DOHH2 (cell line): ENCODE results near the gene LAMTOR3.

Source experiments
- H3F3A ChIP-seq: fragments of 200-600 bp; sonication (generic), shearing (Covaris generic); 2 replicates; pipeline ENCODE4 v1.6.0; 2016; ENCODE audit warnings: antibody characterized with exemption, mild to moderate bottlenecking; ENCODE audit not compliant: control insufficient read depth, insufficient read depth
- H3K27ac ChIP-seq: fragments of 200-600 bp; sonication (generic); 2 replicates; pipeline ENCODE4 v1.5.1; 2014; ENCODE audit warnings: low read depth, mild to moderate bottlenecking, low read length, moderate library complexity
- H3K27me3 ChIP-seq: fragments of 200-600 bp; sonication (generic); 2 replicates; pipeline ENCODE4 v1.6.1; 2014; ENCODE audit warnings: mild to moderate bottlenecking, low read length, mixed read lengths; ENCODE audit not compliant: control insufficient read depth
- H3K36me3 ChIP-seq: fragments of 200-600 bp; sonication (generic); 2 replicates; pipeline ENCODE4 v1.6.1; 2014; ENCODE audit warnings: mild to moderate bottlenecking, low read length, moderate library complexity, mixed read lengths; ENCODE audit not compliant: control insufficient read depth
- H3K4me1 ChIP-seq: fragments of 200-600 bp; sonication (generic); 2 replicates; pipeline ENCODE4 v1.6.1; 2014; ENCODE audit warnings: mild to moderate bottlenecking, low read length, mixed read lengths; ENCODE audit not compliant: control insufficient read depth
- H3K4me2 ChIP-seq: fragments of 200-600 bp; sonication (generic); 2 replicates; pipeline ENCODE4 v1.6.0; 2014; ENCODE audit warnings: mild to moderate bottlenecking, low read length, moderate library complexity
- H3K4me3 ChIP-seq: fragments of 200-600 bp; sonication (generic); 2 replicates; pipeline ENCODE4 v1.5.1; 2014; ENCODE audit warnings: mild to moderate bottlenecking, low read length, mixed read lengths
- H3K79me2 ChIP-seq: fragments of 200-600 bp; sonication (generic); 2 replicates; pipeline ENCODE4 v1.6.1; 2014; ENCODE audit warnings: mild to moderate bottlenecking, low read length, mixed read lengths; ENCODE audit not compliant: control insufficient read depth
- H3K9me2 ChIP-seq: fragments of 200-600 bp; sonication (generic); replicated peaks from 2 replicates; pipeline ENCODE4 v1.6.1; 2014; ENCODE audit warnings: mild to moderate bottlenecking, low read length, mixed read lengths; ENCODE audit not compliant: control insufficient read depth
- H3K9me3 ChIP-seq: fragments of 200-600 bp; sonication (generic); 2 replicates; pipeline ENCODE4 v1.6.1; 2014; ENCODE audit warnings: antibody characterized with exemption, low read length, mixed read lengths; ENCODE audit not compliant: control insufficient read depth, insufficient read depth
- H4K20me1 ChIP-seq: fragments of 200-600 bp; sonication (generic); 2 replicates; pipeline ENCODE4 v1.6.0; 2014; ENCODE audit warnings: low read depth, mild to moderate bottlenecking, antibody characterized with exemption, low read length, moderate library complexity; ENCODE audit not compliant: control insufficient read depth, insufficient read depth
- EZH2phosphoT487 ChIP-seq: fragments of 200-600 bp; sonication (generic); IDR thresholded peaks from 2 replicates; pipeline ENCODE4 v1.6.1; 2017; ENCODE audit warnings: borderline replicate concordance, mild to moderate bottlenecking, antibody characterized with exemption, low read length, moderate library complexity, mixed read lengths
- TF ChIP-seq, protein P1 (sequence below): fragments of 200-600 bp; sonication (generic); IDR thresholded peaks from one replicate; pipeline ENCODE4 v1.5.1; 2014; ENCODE audit warnings: antibody characterized with exemption, mild to moderate bottlenecking, low read depth, low read length; ENCODE audit not compliant: poor library complexity, severe bottlenecking

The LAMTOR3 gene

GRCh38 chr4:99868126-99868596, 26.1 kb downstream of the LAMTOR3 start:
- Histone ChIP-seq H3K4me2 (no peak overlapping the region), H3F3A (no peaks in the 10 kb centered on the region), H3K27ac (no peak overlapping the region), H4K20me1 (no peaks in the 10 kb centered on the region), H3K9me2 (no peaks in the 10 kb centered on the region), H3K4me1 (no peaks in the 10 kb centered on the region), H3K4me3 (no peak overlapping the region), H3K79me2 (no peaks in the 10 kb centered on the region), H3K9me3 (no peaks in the 10 kb centered on the region), H3K27me3 (no peaks in the 10 kb centered on the region), H3K36me3 (peaks cover 57% of the 10 kb centered on the region)
- TF ChIP-seq EZH2phosphoT487, result no peak
- TF ChIP-seq, protein P1, sequence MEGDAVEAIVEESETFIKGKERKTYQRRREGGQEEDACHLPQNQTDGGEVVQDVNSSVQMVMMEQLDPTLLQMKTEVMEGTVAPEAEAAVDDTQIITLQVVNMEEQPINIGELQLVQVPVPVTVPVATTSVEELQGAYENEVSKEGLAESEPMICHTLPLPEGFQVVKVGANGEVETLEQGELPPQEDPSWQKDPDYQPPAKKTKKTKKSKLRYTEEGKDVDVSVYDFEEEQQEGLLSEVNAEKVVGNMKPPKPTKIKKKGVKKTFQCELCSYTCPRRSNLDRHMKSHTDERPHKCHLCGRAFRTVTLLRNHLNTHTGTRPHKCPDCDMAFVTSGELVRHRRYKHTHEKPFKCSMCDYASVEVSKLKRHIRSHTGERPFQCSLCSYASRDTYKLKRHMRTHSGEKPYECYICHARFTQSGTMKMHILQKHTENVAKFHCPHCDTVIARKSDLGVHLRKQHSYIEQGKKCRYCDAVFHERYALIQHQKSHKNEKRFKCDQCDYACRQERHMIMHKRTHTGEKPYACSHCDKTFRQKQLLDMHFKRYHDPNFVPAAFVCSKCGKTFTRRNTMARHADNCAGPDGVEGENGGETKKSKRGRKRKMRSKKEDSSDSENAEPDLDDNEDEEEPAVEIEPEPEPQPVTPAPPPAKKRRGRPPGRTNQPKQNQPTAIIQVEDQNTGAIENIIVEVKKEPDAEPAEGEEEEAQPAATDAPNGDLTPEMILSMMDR, result no peak

- H3K4me2 ChIP-seq, result no peak overlapping the region
- H3K27ac ChIP-seq, result no peak overlapping the region
- H3F3A ChIP-seq, result peaks cover 5% of the 10 kb centered on the region; the same call in 1 of the 2 replicates
- TF ChIP-seq, protein P1, result no peak
- no peaks in the 10 kb centered on the region for H3K9me3 ChIP-seq
- peaks cover 8% of the 10 kb centered on the region for H3K4me1 ChIP-seq
- no peaks in the 10 kb centered on the region for H3K27me3 ChIP-seq
- H3K36me3 ChIP-seq, result peaks cover 81% of the 10 kb centered on the region
- H4K20me1 ChIP-seq, result no peaks in the 10 kb centered on the region
- no peaks in the 10 kb centered on the region for H3K9me2 ChIP-seq
- H3K79me2 ChIP-seq, result no peaks in the 10 kb centered on the region
- no peak overlapping the region for H3K4me3 ChIP-seq
These were observed 30.4 kb downstream of the LAMTOR3 start for GRCh38 chr4:99863804-99864203.

DNA sequence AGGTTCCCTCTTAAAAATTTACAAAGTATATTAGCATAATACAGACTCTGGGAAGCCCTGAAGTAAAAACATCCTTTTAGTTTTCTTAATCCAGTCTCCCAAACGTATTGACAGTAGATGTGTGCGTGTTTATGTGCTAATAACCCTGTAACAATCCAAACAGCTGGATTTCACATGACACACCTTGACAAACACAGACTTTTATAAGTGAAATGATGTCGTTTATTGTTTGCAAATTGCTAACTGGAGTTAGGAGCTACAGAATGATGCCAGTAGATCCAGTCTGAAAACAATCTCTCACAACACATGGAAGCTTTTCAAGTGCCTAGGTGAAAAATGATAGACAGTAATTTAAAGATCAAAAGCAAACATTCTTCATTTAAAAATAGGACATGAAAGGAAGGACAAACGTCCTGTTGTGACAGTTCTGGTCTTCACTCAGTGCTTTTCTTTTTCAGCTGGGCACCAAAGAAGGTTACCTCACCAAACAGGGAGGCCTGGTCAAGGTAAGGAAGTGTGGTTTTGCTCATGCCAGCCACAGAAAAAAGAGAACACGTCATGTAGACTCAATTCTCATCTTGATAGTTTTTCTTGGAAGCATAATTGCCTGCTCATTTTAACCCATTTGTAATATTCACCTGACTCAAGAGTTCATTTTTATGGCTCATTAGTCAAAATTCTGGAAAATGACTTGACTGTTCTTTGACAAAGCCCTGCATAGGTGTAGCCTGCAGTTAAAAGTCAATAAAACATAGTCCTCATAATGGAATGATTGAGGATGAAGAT, 32.9 kb downstream of the LAMTOR3 start:
- Histone ChIP-seq H3K9me3 (no peaks in the 10 kb centered on the region), H3K9me2 (no peaks in the 10 kb centered on the region), H3K27ac (no peak overlapping the region), H3K27me3 (no peaks in the 10 kb centered on the region), H3K79me2 (no peaks in the 10 kb centered on the region), H3K4me1 (peaks cover 8% of the 10 kb centered on the region), H3K4me2 (no peak overlapping the region), H4K20me1 (no peaks in the 10 kb centered on the region), H3K36me3 (peaks cover 85% of the 10 kb centered on the region), H3K4me3 (no peak overlapping the region), H3F3A (peaks cover 5% of the 10 kb centered on the region)
- no peak for TF ChIP-seq EZH2phosphoT487
- TF ChIP-seq, protein P1, result no peak
